ENCODE data around the gene SNRK. TPM values are rescaled to one million over a fixed set of nuclear protein-coding genes. Genes with fewer than 3 reads are reported as not detected.
A peak's percentile ranks its signal among the peaks of the same experiment; 100 is the strongest.

The SNRK gene
- total and polyA plus RNA-seq, 2 of the 13 experiments (the other 11 are each of a cell fraction or from before 2014, with no cell fraction given), result 11.4 to 16.1 TPM

GRCh38 chr3:43281020-43281419 lies 5.3 kb upstream of the SNRK start:
- FAIRE-seq, result no peak
- in situ Hi-C loops (cut with HindIII; ENCODE audit: extremely low pct_ligation_motif_present, low pct_unique_long_range_greater_than_20kb) (no loop called here), intact Hi-C loops (cut with micrococcal nuclease; ENCODE audit: unreplicated experiment) (no loop called here)
- Histone ChIP-seq H3K4me1 (ENCODE audit: insufficient read depth, low read length) (peaks cover 10% of the 10 kb centered on the region), H4K20me1 (ENCODE audit: insufficient read depth, low read length) (no peaks in the 10 kb centered on the region), H3K36me3 (replicated peaks in 1 of 2; ENCODE audit: control insufficient read depth in 1 of 2, insufficient read depth in 2 of 2, low read length in 2 of 2) (no peaks in the 10 kb centered on the region), H3K9me3 (ENCODE audit: low read length) (no peaks in the 10 kb centered on the region), H2AFZ (ENCODE audit: low read length) (no peak overlapping the region), H3K4me3 (replicated peaks in 1 of 3; ENCODE audit: insufficient read depth in 1 of 3, low read depth in 2 of 3, low read length in 3 of 3) (no peak overlapping the region), H3K4me2 (ENCODE audit: low read depth, low read length) (no peak overlapping the region), H3K27me3 (ENCODE audit: control insufficient read depth in 1 of 2, insufficient read depth in 2 of 2, low read length in 2 of 2) (peaks cover 0 to 19% of the 10 kb centered on the region in 2 experiments; a peak in 3 of 5 replicates), H3K27ac (ENCODE audit: extremely low read length, insufficient read depth, low read length) (no peak overlapping the region), H3K79me2 (ENCODE audit: insufficient read depth, low read length) (no peaks in the 10 kb centered on the region), H3K9ac (ENCODE audit: insufficient read depth, low read depth, low read length) (no peak overlapping the region)
- ATAC-seq, result no peak
- CTCF ChIA-PET (ENCODE audit: low intra/inter-chr PET ratio, low total read pairs), result no interaction called here
- DNase-seq (ENCODE audit: low spot score), result no peak
- WGBS (ENCODE audit: low lambda C conversion rate), result 2% methylated on average over 2 of the region's 2 CpGs
- no peak for TF ChIP-seq AHDC1 (CRISPR knock-in tag; IDR thresholded peaks at IDR 0.05; ENCODE audit: borderline replicate concordance)
- peak; percentile 57 for TF ChIP-seq CBX2 (IDR thresholded peaks at IDR 0.05; ENCODE audit: low read depth, low read length)
- TF ChIP-seq CBX2 (CRISPR knock-in tag; IDR thresholded peaks at IDR 0.05; ENCODE audit: low read depth), result no peak
- POLR2A ChIA-PET, result no interaction called here
- no TSS peak for BruUV-seq (replicated peaks)

Measured in HepG2 (cell line).